Prostate gland (tissue), 2 donors: ENCODE data around the gene NALF2. TPM values are rescaled to one million over a fixed set of nuclear protein-coding genes. Genes with fewer than 3 reads are reported as not detected.

ENCODE experiments used
- DNase-seq: peaks from one replicate; pipeline ENCODE4 v3.0.0-alpha.2; 2019; ENCODE audit warnings: low spot score
- H3K27ac ChIP-seq, 2 donors: fragments of 200-600 bp; sonication (generic); 2 replicates each; pipeline ENCODE4 v1.5.1; 2017 to 2019
- H3K27me3 ChIP-seq: fragments of 200-600 bp; sonication (generic); replicated peaks from 2 replicates; pipeline ENCODE4 v1.5.1; 2019; ENCODE audit not compliant: insufficient read depth
- H3K36me3 ChIP-seq, 2 donors: fragments of 200-600 bp; sonication (generic); 1 replicate in 1 of 2; 2 replicates in 1 of 2; pipeline versions ENCODE4 v1.5.1 to v1.8.1; 2017 to 2019
- H3K4me1 ChIP-seq: fragments of 200-600 bp; sonication (generic); replicated peaks from 2 replicates; pipeline ENCODE4 v1.5.1; 2019
- H3K4me3 ChIP-seq, 2 donors: fragments of 200-600 bp; sonication (generic); 2 replicates each; pipeline ENCODE4 v1.5.1; 2017 to 2019
- H3K9me3 ChIP-seq: fragments of 200-600 bp; sonication (generic); 2 replicates; pipeline ENCODE4 v1.5.1; 2017
- POLR2A ChIP-seq: fragments of 450-650 bp; IDR thresholded peaks from one replicate; pipeline ENCODE4 v1.6.1; 2016; ENCODE audit warnings: antibody characterized with exemption, mild to moderate bottlenecking
- POLR2AphosphoS5 ChIP-seq: sonication (generic); formaldehyde crosslinking; IDR thresholded peaks from one replicate; pipeline ENCODE4 v1.6.1; 2017; ENCODE audit warnings: antibody characterized with exemption
- WGBS: methylation state at CpG from one replicate; pipeline ENCODE4 v1.1.5; 2018; 5-methylcytosine and 5-hydroxymethylcytosine counted together
- intact Hi-C: fragments of 100-400 bp; cut with DNase I; formaldehyde crosslinking; loops from one replicate; pipeline ENCODE4 v1.14.2; 2022
- total RNA-seq, 2 donors: library from RNA; depleted of rRNA; stranded (reverse); fragments of >200 nt; gene quantifications; one replicate each; pipeline ENCODE4 v1.1.0, GENCODE V29; 2016
- TF ChIP-seq, protein P1 (sequence below), 4 experiments: fragments of 200-600 bp in 2 of 4; fragments of 450-650 bp in 2 of 4; sonication (generic) in 2 of 4; IDR thresholded peaks; 1 replicate in 3 of 4; 2 replicates in 1 of 4; pipeline ENCODE4 v1.5.1; 2016 to 2019; ENCODE audit warnings: antibody characterized with exemption in 4 of 4, mild to moderate bottlenecking in 2 of 4, moderate library complexity in 2 of 4

NALF2 gene
- total RNA-seq, 2 donors from 2014 or later, result 2.1 to 2.2 TPM

DNA sequence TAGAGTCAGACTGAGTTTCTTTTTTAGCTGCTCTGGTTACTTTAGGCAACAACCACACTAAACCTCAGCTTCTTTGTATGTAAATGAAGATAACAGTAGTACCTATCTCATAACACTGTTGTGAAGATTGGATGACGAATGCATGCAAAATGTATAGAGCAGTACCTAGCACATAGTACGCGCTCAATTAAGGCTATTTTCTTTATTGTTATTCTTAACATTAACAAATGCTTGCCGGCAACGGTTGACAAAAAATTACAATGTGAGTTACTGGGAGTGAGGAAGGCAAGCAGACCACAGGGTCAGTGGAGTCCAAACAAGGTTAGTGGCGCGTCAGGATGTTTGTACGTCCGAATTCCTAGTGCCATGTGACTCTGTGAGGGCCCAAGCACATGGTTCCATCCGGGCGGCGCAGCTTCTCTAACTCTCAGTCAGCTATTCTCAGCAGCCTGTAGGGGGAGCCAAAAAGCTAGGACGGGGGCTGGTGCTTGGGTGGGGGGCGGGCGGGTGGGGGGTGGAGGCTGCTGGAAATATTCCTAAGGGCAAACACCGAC lies 821 bp upstream of the NALF2 start:
- no peaks in the 10 kb centered on the region for H3K4me1 ChIP-seq
- H3K4me3 ChIP-seq, result peak overlapping the region; percentile 35 to 42
- peak; percentile 28 for DNase-seq
- H3K36me3 ChIP-seq, result no peaks in the 10 kb centered on the region
- 32% methylated on average over 13 of the region's 16 CpGs for WGBS
- no peak for TF ChIP-seq POLR2A
- TF ChIP-seq, protein P1, sequence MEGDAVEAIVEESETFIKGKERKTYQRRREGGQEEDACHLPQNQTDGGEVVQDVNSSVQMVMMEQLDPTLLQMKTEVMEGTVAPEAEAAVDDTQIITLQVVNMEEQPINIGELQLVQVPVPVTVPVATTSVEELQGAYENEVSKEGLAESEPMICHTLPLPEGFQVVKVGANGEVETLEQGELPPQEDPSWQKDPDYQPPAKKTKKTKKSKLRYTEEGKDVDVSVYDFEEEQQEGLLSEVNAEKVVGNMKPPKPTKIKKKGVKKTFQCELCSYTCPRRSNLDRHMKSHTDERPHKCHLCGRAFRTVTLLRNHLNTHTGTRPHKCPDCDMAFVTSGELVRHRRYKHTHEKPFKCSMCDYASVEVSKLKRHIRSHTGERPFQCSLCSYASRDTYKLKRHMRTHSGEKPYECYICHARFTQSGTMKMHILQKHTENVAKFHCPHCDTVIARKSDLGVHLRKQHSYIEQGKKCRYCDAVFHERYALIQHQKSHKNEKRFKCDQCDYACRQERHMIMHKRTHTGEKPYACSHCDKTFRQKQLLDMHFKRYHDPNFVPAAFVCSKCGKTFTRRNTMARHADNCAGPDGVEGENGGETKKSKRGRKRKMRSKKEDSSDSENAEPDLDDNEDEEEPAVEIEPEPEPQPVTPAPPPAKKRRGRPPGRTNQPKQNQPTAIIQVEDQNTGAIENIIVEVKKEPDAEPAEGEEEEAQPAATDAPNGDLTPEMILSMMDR (IDR thresholded peaks at IDR 0.05), result peak in 1 of 4 experiments; percentile 23
- no peaks in the 10 kb centered on the region for H3K27me3 ChIP-seq
- H3K27ac ChIP-seq, result peak overlapping the region in 1 of 2 donors; percentile 60
- intact Hi-C loops, result no loop called here
- no peaks in the 10 kb centered on the region for H3K9me3 ChIP-seq

DNA sequence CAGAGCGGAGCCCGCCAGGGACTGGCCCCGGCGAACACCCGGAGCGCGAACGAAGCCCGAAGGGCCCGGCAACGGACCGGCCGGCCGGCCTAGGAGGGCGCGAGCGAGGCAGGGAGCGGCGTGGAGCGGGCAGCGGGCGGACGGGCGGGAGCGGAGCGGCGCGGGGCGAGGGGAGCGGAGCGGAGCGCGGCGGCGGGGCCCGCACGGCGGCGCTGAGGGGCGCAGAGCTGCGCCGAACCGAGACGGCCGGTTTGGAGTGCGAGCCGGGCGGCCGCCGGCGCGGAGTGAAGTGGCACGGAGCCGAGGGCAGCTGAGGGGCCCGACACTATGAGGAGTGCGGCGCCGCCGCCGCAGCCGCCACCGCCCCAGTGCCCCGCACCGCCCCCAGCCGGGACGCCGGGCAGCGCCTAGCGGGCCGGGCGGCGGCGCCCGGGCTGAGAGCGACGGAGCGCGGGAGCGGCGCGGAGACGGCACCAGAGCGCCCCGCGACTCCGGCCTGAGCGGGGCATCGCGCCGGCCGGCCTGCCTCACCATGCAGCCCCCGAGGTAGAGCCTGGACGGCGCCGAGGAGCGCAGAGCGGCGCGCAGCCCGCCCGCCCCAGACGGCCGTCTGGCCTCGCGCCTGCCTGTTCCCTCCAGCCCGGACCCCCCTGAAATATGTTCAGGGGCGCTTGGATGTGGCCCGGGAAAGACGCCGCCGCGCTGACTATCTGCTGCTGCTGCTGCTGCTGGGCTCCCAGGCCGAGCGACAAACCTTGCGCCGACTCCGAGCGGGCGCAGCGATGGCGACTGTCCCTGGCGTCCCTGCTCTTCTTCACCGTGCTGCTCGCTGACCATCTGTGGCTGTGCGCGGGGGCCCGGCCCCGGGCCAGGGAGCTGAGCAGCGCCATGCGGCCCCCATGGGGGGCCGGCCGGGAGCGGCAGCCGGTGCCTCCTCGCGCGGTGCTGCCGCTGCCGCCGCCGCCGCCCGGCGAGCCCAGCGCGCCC lies 793 bp downstream of the NALF2 start:
- intact Hi-C loops, result no loop called here
- Histone ChIP-seq H3K27me3 (no peaks in the 10 kb centered on the region), H3K4me1 (no peaks in the 10 kb centered on the region)

DNA sequence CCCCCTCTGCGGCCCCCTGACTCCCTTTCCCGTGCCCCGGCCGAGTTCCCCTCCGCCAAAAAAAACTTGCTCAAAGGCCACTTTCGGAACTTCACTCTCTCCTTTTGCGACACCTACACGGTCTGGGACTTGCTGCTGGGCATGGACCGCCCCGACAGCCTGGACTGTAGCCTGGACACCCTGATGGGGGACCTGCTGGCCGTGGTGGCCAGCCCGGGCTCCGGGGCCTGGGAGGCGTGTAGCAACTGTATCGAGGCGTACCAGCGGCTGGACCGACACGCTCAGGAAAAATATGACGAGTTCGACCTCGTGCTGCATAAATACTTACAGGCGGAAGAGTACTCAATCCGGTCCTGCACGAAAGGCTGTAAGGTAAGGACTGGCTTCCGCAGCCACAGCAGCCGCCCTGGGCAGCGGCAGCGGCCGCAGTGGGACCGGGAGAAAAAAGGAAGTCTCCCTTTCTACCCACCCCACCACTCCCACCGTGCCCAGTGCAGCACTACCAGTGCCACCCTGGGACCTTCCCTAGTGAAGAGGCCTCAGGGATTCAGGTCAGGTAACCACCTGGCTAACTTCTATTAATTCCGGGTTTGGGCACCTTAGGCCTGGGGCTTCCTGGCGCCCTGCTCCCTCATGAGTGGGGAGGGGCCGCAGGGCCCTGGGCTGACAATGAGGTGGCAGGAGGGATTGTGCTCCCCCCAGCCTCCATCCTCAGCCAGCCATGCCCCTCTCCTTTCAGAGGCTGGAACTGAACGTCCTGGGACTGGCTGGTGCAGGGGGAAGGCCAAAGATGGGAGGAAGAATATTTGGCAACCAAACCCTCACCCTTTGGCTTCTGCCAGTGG lies 1.9 kb downstream of the NALF2 start:
- intact Hi-C loops, result no loop called here
- no peak for TF ChIP-seq POLR2AphosphoS5
- no peak for TF ChIP-seq POLR2A
- TF ChIP-seq, protein P1 (IDR thresholded peaks at IDR 0.05), result no peak
- no peaks in the 10 kb centered on the region for H3K9me3 ChIP-seq
- H3K4me3 ChIP-seq, result peak overlapping the region; percentile 35 to 42
- H3K36me3 ChIP-seq, result no peaks in the 10 kb centered on the region
- DNase-seq, result no peak
- H3K4me1 ChIP-seq, result no peaks in the 10 kb centered on the region
- no peaks in the 10 kb centered on the region for H3K27me3 ChIP-seq
- no peak overlapping the region for H3K27ac ChIP-seq
- 21% methylated on average over 19 of the region's 36 CpGs for WGBS

More for the DNA sequence above, 793 bp downstream of the NALF2 start:
- no peak for TF ChIP-seq POLR2A
- no peak for TF ChIP-seq POLR2AphosphoS5
- TF ChIP-seq, protein P1 (IDR thresholded peaks at IDR 0.05), result no peak
- peak overlapping the region in 1 of 2 donors; percentile 60 for H3K27ac ChIP-seq
- under 1% methylated on average over 38 of the region's 146 CpGs for WGBS
- no peaks in the 10 kb centered on the region for H3K9me3 ChIP-seq
- DNase-seq, result no peak
- peak overlapping the region; percentile 35 to 42 for H3K4me3 ChIP-seq
- H3K36me3 ChIP-seq, result no peaks in the 10 kb centered on the region

DNA sequence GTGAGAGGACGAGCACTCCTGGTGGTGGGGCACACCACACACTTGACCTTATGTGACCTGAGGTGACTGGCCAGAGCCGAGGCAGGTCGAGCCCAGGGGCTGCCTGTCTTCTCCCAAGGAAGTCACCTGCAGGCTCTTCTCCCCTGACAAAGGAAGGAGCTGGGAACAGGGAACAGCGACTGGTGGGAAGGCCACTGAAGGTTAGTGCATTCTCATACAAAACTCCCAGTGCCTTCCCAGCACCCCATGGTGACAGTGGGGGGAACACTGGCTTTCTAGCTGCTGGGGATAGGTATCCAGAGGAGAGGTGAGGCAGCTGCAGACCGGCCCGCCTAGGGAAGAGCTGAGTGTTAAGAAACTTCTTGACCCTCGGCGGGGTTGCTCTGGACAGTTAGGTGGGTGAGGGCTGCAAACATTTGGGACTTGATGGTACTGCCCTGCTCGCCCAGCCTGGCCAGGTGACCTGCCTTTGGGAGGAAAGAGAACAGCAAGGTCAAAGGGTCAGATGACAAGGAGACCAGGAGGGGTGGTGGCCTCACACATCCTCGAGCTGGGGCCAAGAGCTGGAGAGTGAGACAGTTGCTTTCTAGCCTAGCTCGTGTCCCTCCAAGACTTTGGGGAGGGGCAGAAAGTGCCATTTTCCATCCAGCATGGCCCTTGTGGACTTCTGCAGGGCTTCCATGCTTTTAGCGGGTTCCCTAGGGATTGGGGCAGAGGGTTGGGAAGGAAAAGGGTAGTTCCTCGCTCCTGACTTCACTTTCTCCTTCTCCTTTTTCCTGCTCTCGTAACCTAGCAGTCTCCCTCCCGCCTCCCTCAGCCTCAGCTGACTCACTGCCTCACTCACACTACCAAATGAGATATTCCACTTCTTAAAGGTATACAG lies 2.7 kb downstream of the NALF2 start:
- TF ChIP-seq, protein P1 (IDR thresholded peaks at IDR 0.05), result no peak
- no peak for TF ChIP-seq POLR2A
- no peak for TF ChIP-seq POLR2AphosphoS5
- 78% methylated on average over 13 of the region's 15 CpGs for WGBS
- DNase-seq, result no peak
- Histone ChIP-seq H3K27me3 (no peaks in the 10 kb centered on the region), H3K27ac (no peak overlapping the region), H3K4me1 (no peaks in the 10 kb centered on the region), H3K9me3 (no peaks in the 10 kb centered on the region), H3K4me3 (no peak overlapping the region), H3K36me3 (no peaks in the 10 kb centered on the region)
- intact Hi-C loops, result no loop called here
